Renal cortical epithelial cell (primary cell): ENCODE measurements around the gene PROK2. TPM values are rescaled to one million over a fixed set of nuclear protein-coding genes. Genes with fewer than 3 reads are reported as not detected.

Source experiments
- DNase-seq: peaks from one replicate; pipeline ENCODE4 v3.0.0-alpha.2; 2011; ENCODE audit warnings: low read depth
- total RNA-seq: library from RNA; depleted of rRNA; stranded (reverse); fragments of >200 nt; gene quantifications from 2 replicates; pipeline ENCODE4 v1.2.3, GENCODE V29; 2014

The PROK2 gene
- total RNA-seq, 1 donor from 2014 or later, result not detected

GRCh38 chr3:71734881-71735280 is 50.1 kb downstream of the PROK2 start:
- no peak for DNase-seq

GRCh38 chr3:71733319-71733718 is 51.6 kb downstream of the PROK2 start:
- DNase-seq, result no peak

GRCh38 chr3:71732637-71733036 is 52.3 kb downstream of the PROK2 start:
- no peak for DNase-seq

- peak; percentile 11 for DNase-seq
Measured at GRCh38 chr3:71728632-71729342, 56.2 kb downstream of the PROK2 start.

GRCh38 chr3:71726146-71726545 is 58.8 kb downstream of the PROK2 start:
- DNase-seq, result no peak

GRCh38 chr3:71725271-71725991 is 59.5 kb downstream of the PROK2 start, which contains the start of gene EIF4E3:
Gene EIF4E3, minus strand, starts transcription at chr3:71725402. Its CDS starts 35 bp downstream, at chr3:71725367.
- DNase-seq, result no peak

GRCh38 chr3:71724584-71725270 is 60.2 kb downstream of the PROK2 start:
- no peak for DNase-seq

- DNase-seq, result no peak
Measured at GRCh38 chr3:71724171-71724453, 60.8 kb downstream of the PROK2 start.

GRCh38 chr3:71723452-71724170 is 61.3 kb downstream of the PROK2 start:
- no peak for DNase-seq

GRCh38 chr3:71722693-71723092 is 62.3 kb downstream of the PROK2 start:
- DNase-seq, result no peak

Other genes starting within 250 kb of the PROK2 start
- 27.3 and 56.5 TPM in 2 replicates for gene FOXP1, start 201.4 kb downstream of the PROK2 start, total RNA-seq
- 3.5 and 7.5 TPM in 2 replicates for gene EIF4E3, start 59.7 kb downstream of the PROK2 start, total RNA-seq
- gene GPR27, start 31.3 kb downstream of the PROK2 start, total RNA-seq, result 4.0 and 6.2 TPM in 2 replicates